K562 (cell line): ENCODE results near the gene AGAP1. TPM values are rescaled to one million over a fixed set of nuclear protein-coding genes. Genes with fewer than 3 reads are reported as not detected.
A peak's percentile ranks its signal among the peaks of the same experiment; 100 is the strongest.

Experiments
- ATAC-seq: fragments of 200-7000 bp; cut with Tn5 transposase; 3 replicates; pipeline ENCODE4 v1.9.1; 2020; ENCODE audit warnings: moderate library complexity
- BruUV-seq: library from RNA; stranded (reverse); fragments of 400-500 nt; replicated peaks from 2 replicates; lab custom pipeline; 2021; lab: Mats Ljungman, UMichigan
- CTCF ChIA-PET: fragments of 300-600 bp; formaldehyde crosslinking; extraction: SDS; loops from one replicate; lab custom pipeline; 2021; ENCODE audit warnings: low intra/inter-chr PET ratio; lab: Yijun Ruan, JAX
- POLR2A ChIA-PET: fragments of 300-600, 350-650 bp; sonication (Branson Sonifier 250); formaldehyde crosslinking; extraction: SDS; loops from one replicate; lab custom pipeline; 2021; ENCODE audit warnings: antibody characterized with exemption, inconsistent platforms; lab: Yijun Ruan, JAX
- DNase-seq, 4 experiments: peaks; one replicate each; pipeline versions ENCODE4 v3.0.0 to v3.0.0-alpha.2; 2011 to 2018; ENCODE audit warnings: low spot score in 3 of 4, mixed read lengths in 3 of 4; ENCODE audit errors: extremely low read depth in 1 of 4
- FAIRE-seq: peaks from 2 replicates; lab custom pipeline; 2011; peaks lifted over from hg19 to GRCh38; lab: Jason Lieb, UNC
- H2AFZ ChIP-seq: 2 replicates; pipeline ENCODE4 v1.6.0; 2011; ENCODE audit warnings: low read depth, low read length, control low read depth, inconsistent platforms
- H3K27ac ChIP-seq: fragments of 200-600 bp; 3 replicates; pipeline ENCODE4 v1.8.0; 2011; ENCODE audit warnings: low read depth, mild to moderate bottlenecking, control low read depth, inconsistent platforms, low read length, moderate library complexity, mixed read lengths; ENCODE audit errors: extremely low read depth
- H3K27me3 ChIP-seq, 2 experiments: fragments of 300-600 bp in 1 of 2; 2 replicates in 1 of 2; 3 replicates in 1 of 2; pipeline versions ENCODE4 v1.6.0 to v1.8.0; 2011; ENCODE audit warnings: inconsistent platforms in 2 of 2, low read length in 2 of 2, mild to moderate bottlenecking in 1 of 2, mixed read lengths in 1 of 2, moderate library complexity in 1 of 2; ENCODE audit not compliant: control insufficient read depth in 2 of 2, insufficient read depth in 2 of 2
- H3K36me3 ChIP-seq: fragments of 300-600 bp; 3 replicates; pipeline ENCODE4 v1.8.0; 2011; ENCODE audit warnings: mild to moderate bottlenecking, low read length, inconsistent platforms; ENCODE audit not compliant: control insufficient read depth, insufficient read depth
- H3K4me1 ChIP-seq, 2 experiments: fragments of 200-600 bp in 1 of 2; replicated peaks in 1 of 2; 2 replicates in 1 of 2; 3 replicates in 1 of 2; pipeline versions ENCODE4 v1.5.1 to v1.8.0; 2011; ENCODE audit warnings: inconsistent platforms in 2 of 2, low read length in 2 of 2, mild to moderate bottlenecking in 1 of 2, mixed read lengths in 1 of 2, moderate library complexity in 1 of 2; ENCODE audit not compliant: control insufficient read depth in 2 of 2, insufficient read depth in 2 of 2
- H3K4me2 ChIP-seq: 2 replicates; pipeline ENCODE4 v1.6.1; 2011; ENCODE audit warnings: low read length, control low read depth, inconsistent platforms, mixed read lengths; ENCODE audit not compliant: insufficient read depth
- H3K4me3 ChIP-seq: fragments of 200-600 bp; sonication (generic), shearing (Covaris generic); 2 replicates; pipeline ENCODE4 v1.5.1; 2016; ENCODE audit warnings: control low read depth, inconsistent platforms
- H3K79me2 ChIP-seq: fragments of 200-600 bp; 3 replicates; pipeline ENCODE4 v1.8.0; 2011; ENCODE audit warnings: low read length, inconsistent platforms; ENCODE audit not compliant: control insufficient read depth, insufficient read depth
- H3K9ac ChIP-seq, 2 experiments: 2 replicates each; pipeline versions ENCODE4 v1.6.0 to v1.6.1; 2011; ENCODE audit warnings: low read depth in 2 of 2, low read length in 2 of 2, control low read depth in 1 of 2, inconsistent platforms in 1 of 2, mild to moderate bottlenecking in 1 of 2, mixed read lengths in 1 of 2; ENCODE audit not compliant: insufficient read depth in 1 of 2
- H3K9me1 ChIP-seq: one replicate; pipeline ENCODE4 v1.6.0; 2011; ENCODE audit warnings: inconsistent platforms, mild to moderate bottlenecking, low read length, moderate library complexity; ENCODE audit not compliant: control insufficient read depth, insufficient read depth
- H3K9me3 ChIP-seq: replicated peaks from 2 replicates; pipeline ENCODE4 v1.5.1; 2011; ENCODE audit warnings: low read depth, low read length, inconsistent platforms; ENCODE audit not compliant: control insufficient read depth, insufficient read depth
- H4K20me1 ChIP-seq: replicated peaks from 2 replicates; pipeline ENCODE4 v1.6.1; 2011; ENCODE audit warnings: low read length, inconsistent platforms, mixed read lengths; ENCODE audit not compliant: control insufficient read depth, insufficient read depth
- CBX5 ChIP-seq: IDR thresholded peaks from 2 replicates; pipeline ENCODE4 v1.6.1; 2014; ENCODE audit warnings: low read depth, borderline replicate concordance
- REST ChIP-seq, 2 experiments: fragments of 450-650 bp; formaldehyde crosslinking in 1 of 2; IDR thresholded peaks; 2 replicates each; pipeline versions ENCODE4 v1.4.0 to v1.6.1; 2014 to 2020; ENCODE audit warnings: mild to moderate bottlenecking in 2 of 2, borderline replicate concordance in 1 of 2, low read depth in 1 of 2
- TCF7 ChIP-seq: sonication (generic); IDR thresholded peaks from 2 replicates; pipeline ENCODE4 v1.6.1; 2016; ENCODE audit warnings: antibody characterized with exemption, borderline replicate concordance
- WGBS: fragments of 100-300 bp; shearing (Covaris generic); methylation state at CpG from one replicate; pipeline ENCODE4 v1.1.6; 2016; ENCODE audit warnings: low coverage, mixed read lengths; ENCODE audit not compliant: insufficient coverage; ENCODE audit errors: missing lambda C conversion rate; 5-methylcytosine and 5-hydroxymethylcytosine counted together
- in situ Hi-C: fragments of 300-500 bp; cut with MboI; formaldehyde crosslinking; loops from 4 replicates; pipeline ENCODE4 v1.15.0; 2018; ENCODE audit warnings: inconsistent platforms, mixed read lengths
- intact Hi-C: fragments of 100-400 bp; cut with micrococcal nuclease; formaldehyde crosslinking; loops from 2 replicates; pipeline ENCODE4 v1.14.2; 2022
- polyA plus RNA-seq, 8 experiments: library from polyadenylated mRNA; depleted of rRNA in 4 of 8; stranded (reverse) in 5 of 8; unstranded in 3 of 8; fragments of >200 nt; fragmentation: Nextera tagmentation in 2 of 8; fragmentation: Illumina TruSeq in 1 of 8; extraction: Ambion mirVana in 2 of 8; extraction: Trizol in 1 of 8; gene quantifications; 2 replicates each; pipeline versions ENCODE4 v1.2.1 to v1.2.3, GENCODE V29; 2011 to 2014; ENCODE audit warnings: inconsistent platforms in 1 of 8, missing spikeins in 1 of 8
- total RNA-seq, 7 experiments: library from RNA; depleted of rRNA in 6 of 7; stranded (reverse); fragments of >200 nt in 6 of 7; fragmentation: Illumina TruSeq in 2 of 7; extraction: Trizol in 2 of 7; gene quantifications; 2 replicates each; pipeline versions ENCODE4 v1.2.1 to v1.2.3, GENCODE V29; 2011 to 2021; ENCODE audit warnings: low replicate concordance in 1 of 7

The AGAP1 gene
- total and polyA plus RNA-seq, 9 of the 15 experiments (the other 6 are each of a cell fraction or from before 2014, with no cell fraction given): 1.3 to 24.0 (median 10.6) TPM

GRCh38 chr2:235850289-235850688 lies 356.4 kb downstream of the AGAP1 start:
- Histone ChIP-seq H3K79me2 (no peaks in the 10 kb centered on the region), H3K9ac (no peak overlapping the region), H3K4me3 (no peak overlapping the region), H3K9me3 (no peaks in the 10 kb centered on the region), H3K27ac (no peak overlapping the region), H4K20me1 (no peaks in the 10 kb centered on the region), H3K36me3 (no peaks in the 10 kb centered on the region), H2AFZ (no peak overlapping the region), H3K27me3 (no peaks in the 10 kb centered on the region), H3K9me1 (peaks cover 3% of the 10 kb centered on the region), H3K4me1 (peaks cover 0 to 6% of the 10 kb centered on the region in 2 experiments; a peak in 2 of 5 replicates), H3K4me2 (no peak overlapping the region)
- DNase-seq (no peak), FAIRE-seq (no peak), ATAC-seq (no peak)
- ChIA-PET POLR2A (no interaction called here), CTCF (no interaction called here)
- in situ Hi-C loops: no loop called here
- no peak for TF ChIP-seq TCF7
- BruUV-seq: no TSS peak
- WGBS: 92% methylated on average over 2 of the region's 5 CpGs
- intact Hi-C loops: no loop called here

- no peak overlapping the region for H3K27ac ChIP-seq
- intact Hi-C loops (no loop called here), in situ Hi-C loops (no loop called here)
- no peaks in the 10 kb centered on the region for H3K79me2 ChIP-seq
- no peak overlapping the region for H3K4me2 ChIP-seq
- no peaks in the 10 kb centered on the region for H4K20me1 ChIP-seq
- ATAC-seq (no peak), DNase-seq (no peak), FAIRE-seq (no peak)
- no peak overlapping the region for H3K9ac ChIP-seq
- no peaks in the 10 kb centered on the region for H3K36me3 ChIP-seq
- H3K4me3 ChIP-seq: no peak overlapping the region
- TF ChIP-seq CBX5 (no peak), REST (IDR thresholded peaks at IDR 0.05; ENCODE audit: borderline replicate concordance) (0 out of 2 replicates have a peak, but pooled peaks have one; percentile 24), REST (CRISPR knock-in tag; IDR thresholded peaks at IDR 0.05; ENCODE audit: low read depth) (no peak)
- CTCF ChIA-PET: no interaction called here
- H3K27me3 ChIP-seq: no peaks in the 10 kb centered on the region
- peaks cover 0 to 6% of the 10 kb centered on the region in 2 experiments; a peak in 2 of 5 replicates for H3K4me1 ChIP-seq
- peaks cover 3% of the 10 kb centered on the region for H3K9me1 ChIP-seq
- H3K9me3 ChIP-seq: no peaks in the 10 kb centered on the region
- POLR2A ChIA-PET: no interaction called here
- WGBS: 90% methylated on average over 10 of the region's 13 CpGs
- no peak overlapping the region for H2AFZ ChIP-seq
- BruUV-seq: no TSS peak
Observed at GRCh38 chr2:235850771-235851551, 357.1 kb downstream of the AGAP1 start.
